GM12873 (cell line): Measurements from ENCODE around the gene F10.

Source experiments
- TF ChIP-seq, protein P1 (sequence below): IDR thresholded peaks from 2 replicates; pipeline ENCODE4 v1.5.1; 2012; ENCODE audit warnings: low read depth, mild to moderate bottlenecking, moderate library complexity, low read length, control low read depth; ENCODE audit not compliant: insufficient read depth; ENCODE audit errors: missing control alignments

The F10 gene

DNA sequence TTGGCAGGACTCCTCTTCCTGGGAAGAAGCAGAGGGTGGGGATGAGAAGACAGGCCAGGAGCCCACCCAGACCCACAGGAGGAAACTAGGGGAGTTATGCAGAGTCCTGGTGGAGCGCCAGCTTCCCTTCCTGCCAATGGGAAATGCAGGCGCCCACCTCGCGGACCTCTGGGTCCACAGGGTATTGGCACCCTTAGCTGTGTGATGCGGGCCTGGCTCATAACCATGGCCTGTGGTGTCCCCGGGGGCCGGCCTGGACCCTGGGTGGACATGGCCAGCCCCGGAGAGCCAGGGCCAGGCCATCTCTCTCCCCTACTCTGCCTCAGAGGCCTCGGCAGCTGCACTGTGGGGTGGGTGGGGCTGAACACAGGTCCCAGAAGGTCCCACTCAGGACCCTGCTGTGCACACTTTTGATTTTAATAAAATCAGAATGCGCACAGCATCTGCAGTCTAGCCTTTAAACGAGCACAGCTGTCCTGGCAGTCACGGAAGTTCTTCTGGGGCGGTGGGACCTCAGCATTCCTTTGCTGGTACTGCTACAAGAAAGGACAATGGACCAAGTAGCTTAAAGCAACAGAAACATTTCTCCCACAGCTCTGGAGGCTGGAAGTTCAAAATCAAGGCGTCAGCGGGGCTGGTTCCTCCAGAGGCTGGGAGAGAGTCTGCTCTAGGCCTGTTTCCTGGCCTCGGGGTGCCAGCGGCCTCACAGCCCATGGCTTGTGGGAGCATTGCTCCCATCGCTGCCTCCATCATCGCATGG, 1.8 kb downstream of the F10 start:
- TF ChIP-seq, protein P1, sequence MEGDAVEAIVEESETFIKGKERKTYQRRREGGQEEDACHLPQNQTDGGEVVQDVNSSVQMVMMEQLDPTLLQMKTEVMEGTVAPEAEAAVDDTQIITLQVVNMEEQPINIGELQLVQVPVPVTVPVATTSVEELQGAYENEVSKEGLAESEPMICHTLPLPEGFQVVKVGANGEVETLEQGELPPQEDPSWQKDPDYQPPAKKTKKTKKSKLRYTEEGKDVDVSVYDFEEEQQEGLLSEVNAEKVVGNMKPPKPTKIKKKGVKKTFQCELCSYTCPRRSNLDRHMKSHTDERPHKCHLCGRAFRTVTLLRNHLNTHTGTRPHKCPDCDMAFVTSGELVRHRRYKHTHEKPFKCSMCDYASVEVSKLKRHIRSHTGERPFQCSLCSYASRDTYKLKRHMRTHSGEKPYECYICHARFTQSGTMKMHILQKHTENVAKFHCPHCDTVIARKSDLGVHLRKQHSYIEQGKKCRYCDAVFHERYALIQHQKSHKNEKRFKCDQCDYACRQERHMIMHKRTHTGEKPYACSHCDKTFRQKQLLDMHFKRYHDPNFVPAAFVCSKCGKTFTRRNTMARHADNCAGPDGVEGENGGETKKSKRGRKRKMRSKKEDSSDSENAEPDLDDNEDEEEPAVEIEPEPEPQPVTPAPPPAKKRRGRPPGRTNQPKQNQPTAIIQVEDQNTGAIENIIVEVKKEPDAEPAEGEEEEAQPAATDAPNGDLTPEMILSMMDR = no peak

DNA sequence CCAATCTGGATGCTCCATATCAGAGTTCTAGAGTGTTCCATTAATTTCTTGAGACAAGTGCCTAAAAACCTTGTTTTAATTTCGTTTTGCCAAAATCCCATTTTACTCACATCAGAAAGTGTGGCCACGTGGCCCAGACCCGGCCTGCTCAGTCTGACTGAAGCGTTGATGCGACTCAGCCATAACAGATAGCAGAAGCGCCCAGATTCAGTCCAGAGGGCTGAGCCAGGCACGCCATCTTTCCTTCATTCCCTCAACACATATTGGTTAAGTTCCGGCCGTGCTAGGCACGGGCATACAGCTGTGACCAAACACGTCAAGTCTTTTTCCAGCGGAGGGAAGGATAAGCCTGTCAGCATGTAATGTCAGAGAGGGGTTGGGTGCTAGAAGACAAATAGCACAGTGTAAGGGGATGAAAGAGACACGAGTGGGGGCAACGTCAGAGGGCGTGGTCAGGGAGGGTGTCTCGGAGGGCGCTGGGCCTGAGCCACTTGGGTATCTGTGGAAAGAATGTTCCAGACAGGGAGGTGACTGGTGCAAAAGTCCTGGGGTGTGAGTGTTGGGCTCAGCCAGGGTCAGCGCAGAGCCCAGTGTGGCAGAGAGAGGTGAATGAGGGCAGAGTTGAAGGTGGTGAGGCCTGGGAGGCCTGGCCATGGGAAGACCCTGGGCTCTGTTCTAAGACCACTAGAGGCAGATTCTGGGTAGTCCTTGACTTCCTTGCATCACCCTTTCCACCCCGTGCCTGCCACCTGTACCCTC, 3.1 kb downstream of the F10 start:
- TF ChIP-seq, protein P1 = no peak

DNA sequence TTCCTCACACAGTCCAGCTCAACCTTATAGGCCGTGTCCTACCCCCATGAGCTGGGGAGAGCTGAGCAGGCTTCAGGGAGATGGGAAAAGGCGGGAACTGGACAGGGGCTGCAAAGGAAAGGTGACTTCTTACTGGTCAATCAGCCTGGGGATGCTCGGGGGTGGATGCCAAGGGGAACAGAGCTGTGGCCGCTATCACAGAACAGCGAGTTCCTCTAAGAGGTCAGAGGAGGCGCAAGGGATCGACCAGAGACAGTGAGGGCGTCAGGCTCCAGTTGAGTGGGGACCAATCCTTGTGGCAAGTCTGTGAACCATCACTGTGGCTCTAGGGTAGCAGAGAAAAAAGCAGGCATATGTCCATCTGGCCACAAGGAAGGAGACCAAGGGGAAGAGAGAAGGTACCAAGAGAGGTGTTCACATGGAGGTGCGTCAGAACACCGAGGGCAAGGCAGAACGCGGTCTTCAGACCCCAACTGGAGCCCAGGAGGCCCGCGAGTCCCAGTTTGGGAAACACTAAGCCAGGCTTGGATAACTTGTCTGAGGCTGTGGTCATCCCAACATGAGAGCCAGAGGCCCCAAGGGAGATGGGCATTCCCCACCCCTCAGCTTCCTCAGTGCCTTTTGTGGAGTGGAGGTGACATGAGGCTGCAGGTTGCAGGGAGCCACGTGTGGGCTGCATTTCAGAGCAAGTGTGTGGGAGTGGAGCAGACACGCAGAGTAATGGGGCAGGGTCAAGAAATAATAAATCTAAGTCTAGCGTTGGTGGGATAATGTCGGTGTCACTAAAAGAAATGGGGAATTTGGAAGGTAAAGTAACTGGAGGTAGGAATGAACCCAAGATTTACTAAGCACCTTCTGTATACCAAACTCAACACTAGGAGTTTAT, 3.9 kb downstream of the F10 start:
- TF ChIP-seq, protein P1 = no peak

DNA sequence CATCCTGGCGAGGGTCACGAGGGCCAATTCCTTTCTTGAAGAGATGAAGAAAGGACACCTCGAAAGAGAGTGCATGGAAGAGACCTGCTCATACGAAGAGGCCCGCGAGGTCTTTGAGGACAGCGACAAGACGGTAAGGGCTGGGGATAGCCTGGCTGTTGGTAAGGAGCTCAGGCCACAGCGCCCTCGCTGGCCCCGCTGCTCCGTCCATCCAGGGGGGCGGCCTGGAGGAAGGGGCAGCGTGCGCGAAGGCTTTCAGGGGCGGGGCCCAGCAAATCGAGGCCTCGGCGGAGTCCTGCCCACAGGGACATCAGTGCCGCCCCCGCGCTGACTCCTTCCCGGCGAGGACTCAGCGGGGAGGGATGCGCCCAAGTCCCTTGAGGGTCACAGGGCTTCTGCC, 6.9 kb downstream of the F10 start:
- TF ChIP-seq, protein P1 = no peak

DNA sequence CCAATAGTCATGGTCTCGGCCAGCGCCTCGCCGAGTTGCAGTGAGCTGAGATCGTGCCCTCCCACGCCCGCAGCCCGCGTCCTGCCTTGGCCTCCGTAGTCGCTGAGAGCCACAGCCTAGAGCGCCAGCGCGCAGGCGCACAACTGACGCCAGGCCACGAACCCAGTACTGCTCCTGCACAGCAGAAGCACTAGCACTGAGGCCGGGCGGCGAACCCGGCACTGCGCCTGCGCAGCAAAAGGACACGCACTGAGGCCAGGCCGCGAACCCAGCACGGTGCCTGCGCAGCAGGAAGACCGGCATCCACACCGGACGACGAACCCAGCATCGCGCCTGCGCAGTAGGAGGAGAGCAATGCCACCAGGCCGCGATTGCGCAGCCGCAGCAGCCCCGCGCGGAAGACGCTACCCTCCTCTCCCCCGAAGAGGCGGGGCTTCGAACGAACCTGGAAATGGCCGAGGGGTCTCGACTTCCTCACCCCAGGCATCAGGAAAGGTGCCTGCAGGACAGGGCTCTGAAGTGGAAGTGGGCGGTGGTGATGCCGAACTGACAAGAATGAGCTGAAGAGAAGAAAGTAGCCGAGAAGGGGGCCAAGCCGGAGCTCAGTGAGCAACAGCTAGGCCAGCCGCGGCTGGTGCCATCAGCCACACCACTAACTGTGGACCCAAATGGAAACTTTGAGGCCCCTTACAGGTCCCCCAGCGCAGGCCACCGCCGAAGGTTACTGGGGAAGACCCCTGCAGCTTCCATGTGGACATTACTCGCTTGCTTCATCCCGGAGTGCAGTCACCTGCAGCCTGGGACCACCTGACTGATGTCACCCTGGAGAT, 7.5 kb downstream of the F10 start:
- TF ChIP-seq, protein P1 = no peak

DNA sequence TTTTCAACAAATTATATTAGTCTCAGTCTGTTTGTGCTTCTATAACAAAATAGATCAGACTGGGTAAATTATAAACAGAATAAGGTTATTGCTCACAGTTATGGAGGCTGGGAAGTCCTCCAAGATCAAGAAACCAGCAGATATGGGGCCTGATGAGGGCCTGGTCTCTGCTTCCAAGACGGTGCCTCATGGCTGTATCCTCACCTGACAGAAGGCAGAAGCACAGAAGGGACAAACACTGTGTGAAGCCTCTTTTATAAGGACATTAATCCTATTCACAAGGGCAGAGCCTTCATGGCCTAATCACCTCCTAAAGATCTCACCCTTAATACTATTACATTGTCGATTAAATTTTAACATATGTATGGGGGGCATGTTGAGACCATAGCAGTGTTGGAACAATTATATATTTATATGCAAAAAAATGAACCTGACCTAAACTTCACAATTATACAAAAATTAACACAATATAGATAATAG, 12.7 kb downstream of the F10 start:
- TF ChIP-seq, protein P1 = no peak
